Measurements from ENCODE around the gene DNAJC22.
A peak's percentile ranks its signal among the peaks of the same experiment; 100 is the strongest.

Gene DNAJC22

DNA sequence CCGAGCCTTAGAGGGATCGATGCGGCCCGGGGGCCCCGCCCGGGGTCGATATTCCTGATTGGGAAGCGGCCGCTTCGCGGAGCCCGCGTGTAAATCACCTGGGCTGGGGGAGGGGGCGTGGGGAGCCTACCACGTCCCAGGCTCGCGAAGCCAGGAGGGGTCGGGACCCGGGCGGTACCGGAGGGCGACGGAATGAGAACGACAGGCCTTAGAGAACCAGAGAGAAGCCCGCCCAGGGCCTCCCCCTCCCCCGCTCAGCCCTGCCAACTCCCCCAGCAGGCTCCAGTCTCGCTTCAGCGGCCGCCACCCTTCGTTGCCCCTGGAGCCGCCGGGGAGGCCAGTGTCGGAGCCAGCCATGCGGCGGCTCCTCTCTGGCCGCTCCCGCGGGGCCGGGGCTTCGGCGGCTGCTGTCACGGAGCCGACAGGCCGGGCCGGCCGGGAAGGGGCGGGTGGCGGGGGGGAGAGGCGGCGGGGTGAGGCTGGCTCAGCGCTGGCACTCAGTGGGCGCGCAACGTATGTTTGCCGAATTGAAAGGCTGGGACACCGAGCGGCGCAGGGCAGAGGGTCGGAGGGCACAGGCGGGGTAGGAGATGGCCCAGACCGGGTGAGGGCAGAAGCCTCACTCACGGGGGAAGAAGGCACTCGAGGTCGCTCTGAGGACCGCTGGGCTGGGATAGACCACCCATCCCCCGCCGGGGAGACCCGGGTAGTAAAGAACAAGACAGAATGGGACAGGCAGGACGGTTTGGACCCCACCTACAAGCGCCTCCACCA lies 1.4 kb upstream of the DNAJC22 start:
- Histone ChIP-seq H3K36me3 (ENCODE audit: control insufficient read depth, insufficient read depth, low read length) (no peaks in the 10 kb centered on the region), H3K4me3 (replicated peaks; ENCODE audit: low read depth, low read length) (peak overlapping the region; percentile 35), H3K27me3 (replicated peaks; ENCODE audit: control insufficient read depth, insufficient read depth, low read length) (peaks cover 3% of the 10 kb centered on the region)
- TF ChIP-seq, protein P1, sequence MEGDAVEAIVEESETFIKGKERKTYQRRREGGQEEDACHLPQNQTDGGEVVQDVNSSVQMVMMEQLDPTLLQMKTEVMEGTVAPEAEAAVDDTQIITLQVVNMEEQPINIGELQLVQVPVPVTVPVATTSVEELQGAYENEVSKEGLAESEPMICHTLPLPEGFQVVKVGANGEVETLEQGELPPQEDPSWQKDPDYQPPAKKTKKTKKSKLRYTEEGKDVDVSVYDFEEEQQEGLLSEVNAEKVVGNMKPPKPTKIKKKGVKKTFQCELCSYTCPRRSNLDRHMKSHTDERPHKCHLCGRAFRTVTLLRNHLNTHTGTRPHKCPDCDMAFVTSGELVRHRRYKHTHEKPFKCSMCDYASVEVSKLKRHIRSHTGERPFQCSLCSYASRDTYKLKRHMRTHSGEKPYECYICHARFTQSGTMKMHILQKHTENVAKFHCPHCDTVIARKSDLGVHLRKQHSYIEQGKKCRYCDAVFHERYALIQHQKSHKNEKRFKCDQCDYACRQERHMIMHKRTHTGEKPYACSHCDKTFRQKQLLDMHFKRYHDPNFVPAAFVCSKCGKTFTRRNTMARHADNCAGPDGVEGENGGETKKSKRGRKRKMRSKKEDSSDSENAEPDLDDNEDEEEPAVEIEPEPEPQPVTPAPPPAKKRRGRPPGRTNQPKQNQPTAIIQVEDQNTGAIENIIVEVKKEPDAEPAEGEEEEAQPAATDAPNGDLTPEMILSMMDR (IDR thresholded peaks at IDR 0.05; ENCODE audit: insufficient read depth, low read length, poor library complexity, severe bottlenecking) = no peak
- peak; percentile 71 for DNase-seq (ENCODE audit: extremely low read depth, insufficient read length)

DNA sequence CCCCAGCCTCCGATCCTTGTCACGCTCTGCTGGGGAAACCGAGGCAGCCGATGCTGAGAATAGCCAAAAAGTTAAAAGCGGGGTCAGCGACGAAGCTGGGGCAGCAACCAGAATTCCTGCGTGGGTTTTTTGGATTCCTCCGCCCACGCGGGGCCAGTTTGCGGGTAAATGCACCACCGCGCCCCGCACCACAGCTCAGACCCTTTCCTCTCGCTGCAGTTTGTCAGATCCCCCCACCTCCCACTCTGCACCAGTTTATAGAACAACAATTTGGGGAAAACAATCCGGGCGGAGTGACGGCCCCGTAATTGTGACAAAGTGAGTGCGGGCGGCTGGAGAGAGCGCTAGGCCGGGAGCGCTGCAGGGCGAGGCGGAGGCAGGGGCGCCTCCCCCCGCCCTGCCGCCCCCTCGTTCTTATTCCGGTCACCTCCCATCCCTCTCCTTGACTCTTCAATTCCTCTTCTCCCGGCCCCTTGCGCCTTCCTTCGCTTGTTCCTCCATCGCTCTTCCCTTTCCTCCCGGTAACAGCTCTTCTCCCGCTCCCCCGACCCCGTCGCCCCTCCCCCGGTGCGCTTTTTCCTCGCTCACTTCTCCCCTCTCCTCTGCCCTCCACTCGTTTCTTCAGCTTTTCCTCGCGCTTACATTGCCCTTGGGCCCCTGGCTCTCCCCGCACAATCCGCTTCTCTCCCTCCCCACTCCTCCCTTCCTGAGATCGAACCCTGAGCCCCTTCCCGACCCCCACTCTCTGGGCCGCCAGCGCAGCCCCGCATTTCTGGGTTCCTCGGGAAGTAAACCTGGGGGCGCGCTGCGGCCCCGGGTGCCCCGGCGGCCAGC lies 646 bp upstream of the DNAJC22 start:
- Histone ChIP-seq H3K27me3 (replicated peaks; ENCODE audit: control insufficient read depth, insufficient read depth, low read length) (peaks cover 3% of the 10 kb centered on the region), H3K4me3 (replicated peaks; ENCODE audit: low read depth, low read length) (peak overlapping the region; percentile 35), H3K36me3 (ENCODE audit: control insufficient read depth, insufficient read depth, low read length) (no peaks in the 10 kb centered on the region)
- TF ChIP-seq, protein P1 (IDR thresholded peaks at IDR 0.05; ENCODE audit: insufficient read depth, low read length, poor library complexity, severe bottlenecking) = no peak
- no peak for DNase-seq (ENCODE audit: extremely low read depth, insufficient read length)

GRCh38 chr12:49347311-49348193 lies 864 bp downstream of the DNAJC22 start:
- Histone ChIP-seq H3K4me3 (replicated peaks; ENCODE audit: low read depth, low read length) (peak overlapping the region; percentile 35; the same call in 1 of the 2 replicates), H3K27me3 (replicated peaks; ENCODE audit: control insufficient read depth, insufficient read depth, low read length) (peaks cover 1% of the 10 kb centered on the region), H3K36me3 (ENCODE audit: control insufficient read depth, insufficient read depth, low read length) (no peaks in the 10 kb centered on the region)
- peak; percentile 72 for DNase-seq (ENCODE audit: extremely low read depth, insufficient read length)
- TF ChIP-seq, protein P1 (IDR thresholded peaks at IDR 0.05; ENCODE audit: insufficient read depth, low read length, poor library complexity, severe bottlenecking) = peak; percentile 99

- TF ChIP-seq, protein P1 (IDR thresholded peaks at IDR 0.05; ENCODE audit: insufficient read depth, low read length, poor library complexity, severe bottlenecking) = no peak
- H3K27me3 ChIP-seq (replicated peaks; ENCODE audit: control insufficient read depth, insufficient read depth, low read length) = peaks cover under 1% of the 10 kb centered on the region
- no peaks in the 10 kb centered on the region for H3K36me3 ChIP-seq (ENCODE audit: control insufficient read depth, insufficient read depth, low read length)
- no peak for DNase-seq (ENCODE audit: extremely low read depth, insufficient read length)
- H3K4me3 ChIP-seq (replicated peaks; ENCODE audit: low read depth, low read length) = no peak overlapping the region
These were observed 2.1 kb downstream of the DNAJC22 start for GRCh38 chr12:49348781-49349180.

GRCh38 chr12:49349266-49349665 lies 2.6 kb downstream of the DNAJC22 start:
- Histone ChIP-seq H3K4me3 (replicated peaks; ENCODE audit: low read depth, low read length) (no peak overlapping the region), H3K27me3 (replicated peaks; ENCODE audit: control insufficient read depth, insufficient read depth, low read length) (no peaks in the 10 kb centered on the region; the same call in none of the 2 replicates), H3K36me3 (ENCODE audit: control insufficient read depth, insufficient read depth, low read length) (no peaks in the 10 kb centered on the region)
- DNase-seq (ENCODE audit: extremely low read depth, insufficient read length) = no peak
- TF ChIP-seq, protein P1 (IDR thresholded peaks at IDR 0.05; ENCODE audit: insufficient read depth, low read length, poor library complexity, severe bottlenecking) = no peak
